GM21723 (cell line): ENCODE data around the gene TBC1D28.
"Not testable (repeated sequence)": the region's sequence is repeated elsewhere in the genome, so short reads cannot be mapped to it uniquely, and the experiment has no call there.

Experiments used
- ATAC-seq: cut with Tn5 transposase; IDR thresholded peaks from one replicate; pipeline ENCODE4 v1.9.1; 2021; ENCODE audit warnings: mild to moderate bottlenecking, moderate library complexity; ENCODE audit not compliant: unreplicated experiment

The TBC1D28 gene

GRCh38 chr17:18617613-18618012 lies 26.6 kb downstream of the TBC1D28 start:
- not testable (repeated sequence) for ATAC-seq

- not testable (repeated sequence) for ATAC-seq
These were observed 31.2 kb downstream of the TBC1D28 start for GRCh38 chr17:18613016-18613415.

DNA sequence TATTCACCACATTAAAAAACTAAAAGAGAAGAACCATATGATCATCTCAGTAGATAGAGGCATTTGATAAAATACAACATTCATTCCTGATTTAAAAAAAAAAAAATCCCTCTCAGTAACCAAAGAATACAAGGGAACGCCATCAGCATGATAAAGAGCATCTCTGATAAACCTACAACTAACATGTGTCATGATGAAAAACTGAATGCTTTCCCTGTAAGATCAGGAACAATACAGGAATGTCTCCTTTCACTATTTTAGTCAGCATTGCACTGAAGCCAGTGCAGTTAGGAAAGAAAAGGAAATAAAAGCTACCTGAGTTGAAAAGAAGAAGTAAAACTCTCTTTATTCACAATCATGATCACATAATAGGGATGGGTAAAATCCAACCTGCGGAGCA lies 51.1 kb downstream of the TBC1D28 start:
- not testable (repeated sequence) for ATAC-seq
